ENCODE data around the gene GAA.

DNA sequence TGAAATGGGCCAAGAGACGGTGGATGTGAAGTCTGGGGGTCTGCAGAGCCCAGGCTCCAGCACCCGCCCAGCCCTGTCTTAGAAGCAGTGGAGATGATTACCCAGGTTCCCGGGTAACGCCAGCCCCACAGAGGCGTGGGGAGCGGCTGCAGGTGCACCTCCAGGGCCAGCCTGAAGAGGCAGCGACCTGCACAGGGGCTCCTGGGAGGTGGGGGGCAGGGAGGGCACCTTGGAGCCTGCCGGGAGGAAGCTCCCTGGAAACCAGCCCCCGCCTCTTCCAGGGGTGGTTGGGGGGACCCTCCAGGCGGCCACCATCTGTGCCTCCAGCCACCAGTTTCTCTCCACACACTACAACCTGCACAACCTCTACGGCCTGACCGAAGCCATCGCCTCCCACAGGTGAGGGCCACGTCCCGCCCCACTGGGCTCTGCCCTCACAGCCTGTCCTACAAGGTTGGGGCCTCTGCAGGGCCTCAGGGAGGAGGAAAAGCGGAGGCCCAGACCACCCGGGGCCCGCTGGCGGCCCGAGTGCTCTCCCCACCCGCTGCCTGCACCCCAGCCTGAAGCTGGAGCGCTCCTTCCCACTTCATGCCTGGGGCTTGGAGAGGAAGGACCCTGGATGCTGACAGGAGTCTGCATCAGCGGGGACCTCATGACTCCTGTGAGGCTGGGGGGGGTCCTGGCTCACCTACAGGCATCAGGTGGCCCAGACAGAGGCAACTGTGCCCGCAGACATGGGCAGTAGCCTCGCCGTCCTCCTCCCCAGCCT is 10.5 kb downstream of the GAA start:
- TF ChIP-seq EZH2 (IDR thresholded peaks at IDR 0.05; ENCODE audit: borderline replicate concordance, insufficient read depth, low read depth, low read length, poor library complexity, severe bottlenecking), result no peak
- TF ChIP-seq, protein P1, sequence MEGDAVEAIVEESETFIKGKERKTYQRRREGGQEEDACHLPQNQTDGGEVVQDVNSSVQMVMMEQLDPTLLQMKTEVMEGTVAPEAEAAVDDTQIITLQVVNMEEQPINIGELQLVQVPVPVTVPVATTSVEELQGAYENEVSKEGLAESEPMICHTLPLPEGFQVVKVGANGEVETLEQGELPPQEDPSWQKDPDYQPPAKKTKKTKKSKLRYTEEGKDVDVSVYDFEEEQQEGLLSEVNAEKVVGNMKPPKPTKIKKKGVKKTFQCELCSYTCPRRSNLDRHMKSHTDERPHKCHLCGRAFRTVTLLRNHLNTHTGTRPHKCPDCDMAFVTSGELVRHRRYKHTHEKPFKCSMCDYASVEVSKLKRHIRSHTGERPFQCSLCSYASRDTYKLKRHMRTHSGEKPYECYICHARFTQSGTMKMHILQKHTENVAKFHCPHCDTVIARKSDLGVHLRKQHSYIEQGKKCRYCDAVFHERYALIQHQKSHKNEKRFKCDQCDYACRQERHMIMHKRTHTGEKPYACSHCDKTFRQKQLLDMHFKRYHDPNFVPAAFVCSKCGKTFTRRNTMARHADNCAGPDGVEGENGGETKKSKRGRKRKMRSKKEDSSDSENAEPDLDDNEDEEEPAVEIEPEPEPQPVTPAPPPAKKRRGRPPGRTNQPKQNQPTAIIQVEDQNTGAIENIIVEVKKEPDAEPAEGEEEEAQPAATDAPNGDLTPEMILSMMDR (IDR thresholded peaks at IDR 0.05), result no peak

Data from B cell (primary cell).